Keratinocyte (primary cell): ENCODE data around the gene SRPK2. TPM values are rescaled to one million over a fixed set of nuclear protein-coding genes. Genes with fewer than 3 reads are reported as not detected.

Source experiments
- DNase-seq: peaks from one replicate; pipeline ENCODE4 v3.0.0-alpha.2; 2011; ENCODE audit warnings: low read depth, missing footprints, low spot score
- FAIRE-seq: peaks from 2 replicates; lab custom pipeline; 2011; peaks lifted over from hg19 to GRCh38; lab: Jason Lieb, UNC
- H2AFZ ChIP-seq: 2 replicates; pipeline ENCODE4 v1.6.0; 2012; ENCODE audit warnings: low read length, control low read depth, inconsistent platforms; ENCODE audit not compliant: control insufficient read depth
- H3K27ac ChIP-seq: 2 replicates; pipeline ENCODE4 v1.5.1; 2011; ENCODE audit warnings: low read length; ENCODE audit not compliant: control insufficient read depth, insufficient read depth
- H3K27me3 ChIP-seq: 3 replicates; pipeline ENCODE4 v1.6.0; 2011; ENCODE audit warnings: low read length; ENCODE audit not compliant: control insufficient read depth, insufficient read depth; ENCODE audit errors: extremely low read depth
- H3K36me3 ChIP-seq, 2 experiments: 2 replicates in 1 of 2; 3 replicates in 1 of 2; pipeline ENCODE4 v1.5.1; 2011; ENCODE audit warnings: low read length in 2 of 2, mild to moderate bottlenecking in 1 of 2; ENCODE audit not compliant: control insufficient read depth in 2 of 2, insufficient read depth in 2 of 2; ENCODE audit errors: extremely low read depth in 1 of 2
- H3K4me1 ChIP-seq: 3 replicates; pipeline ENCODE4 v1.5.1; 2011; ENCODE audit warnings: low read length; ENCODE audit not compliant: control insufficient read depth, insufficient read depth; ENCODE audit errors: extremely low read depth
- H3K4me2 ChIP-seq: 3 replicates; pipeline ENCODE4 v1.6.0; 2011; ENCODE audit warnings: low read depth, low read length; ENCODE audit not compliant: control insufficient read depth, insufficient read depth; ENCODE audit errors: extremely low read depth
- H3K4me3 ChIP-seq, 3 experiments: fragments of 200-600 bp in 1 of 3; sonication (generic) in 1 of 3; 2 replicates in 2 of 3; 3 replicates in 1 of 3; pipeline ENCODE4 v1.5.1; 2011 to 2016; ENCODE audit warnings: low read length in 3 of 3, mild to moderate bottlenecking in 3 of 3, control low read depth in 2 of 3, inconsistent platforms in 1 of 3, low read depth in 1 of 3, mixed read lengths in 1 of 3, mixed run types in 1 of 3, moderate library complexity in 1 of 3; ENCODE audit not compliant: control insufficient read depth in 2 of 3, insufficient read depth in 2 of 3; ENCODE audit errors: extremely low read depth in 1 of 3
- H3K79me2 ChIP-seq: 2 replicates; pipeline ENCODE4 v1.6.0; 2012; ENCODE audit warnings: low read length; ENCODE audit not compliant: control insufficient read depth, insufficient read depth
- H3K9ac ChIP-seq: 3 replicates; pipeline ENCODE4 v1.6.0; 2011; ENCODE audit warnings: low read length; ENCODE audit not compliant: control insufficient read depth, insufficient read depth; ENCODE audit errors: extremely low read depth
- H3K9me1 ChIP-seq: 3 replicates; pipeline ENCODE4 v1.6.0; 2011; ENCODE audit warnings: low read length; ENCODE audit not compliant: control insufficient read depth, insufficient read depth; ENCODE audit errors: extremely low read depth
- H3K9me3 ChIP-seq: 2 replicates; pipeline ENCODE4 v1.5.1; 2012; ENCODE audit warnings: low read depth, low read length; ENCODE audit not compliant: control insufficient read depth
- H4K20me1 ChIP-seq: 3 replicates; pipeline ENCODE4 v1.6.0; 2011; ENCODE audit warnings: low read length; ENCODE audit not compliant: control insufficient read depth, insufficient read depth; ENCODE audit errors: extremely low read depth
- EZH2 ChIP-seq: IDR thresholded peaks from one replicate; pipeline ENCODE4 v1.6.1; 2012; ENCODE audit warnings: inconsistent platforms, mild to moderate bottlenecking, low read length, moderate library complexity
- dilution Hi-C: fragments of 300-500 bp; cut with MboI; formaldehyde crosslinking; loops from one replicate; pipeline ENCODE4 v1.7.0; 2020; ENCODE audit warnings: low sequenced_read_pairs; ENCODE audit not compliant: extremely low pct_ligation_motif_present
- polyA plus RNA-seq, 5 experiments: library from polyadenylated mRNA; depleted of rRNA in 3 of 5; stranded (reverse) in 3 of 5; stranded (forward) in 1 of 5; unstranded in 1 of 5; fragments of >200 nt; gene quantifications; 1 replicate in 1 of 5; 2 replicates in 3 of 5; 3 replicates in 1 of 5; pipeline versions ENCODE4 v1.2.1 to v1.2.3, GENCODE V29; 2011 to 2012; ENCODE audit warnings: missing spikeins in 2 of 5, low read depth in 1 of 5, low replicate concordance in 1 of 5
- TF ChIP-seq, protein P1 (sequence below), 3 experiments: IDR thresholded peaks in 1 of 3; conservative IDR thresholded peaks in 1 of 3; optimal IDR thresholded peaks in 1 of 3; 2 replicates in 2 of 3; 3 replicates in 1 of 3; pipeline versions ENCODE3 to v1.5.1; 2011; ENCODE audit warnings: low read length in 3 of 3, mild to moderate bottlenecking in 3 of 3, moderate library complexity in 2 of 3, control low read depth in 1 of 3, inconsistent platforms in 1 of 3; ENCODE audit not compliant: insufficient read depth in 2 of 3; ENCODE audit errors: extremely low read depth in 1 of 3

The SRPK2 gene
- polyA plus RNA-seq, 1 donor (not counting 4 experiments of a cell fraction or from before 2014, with no cell fraction given), result 40.2 TPM

DNA sequence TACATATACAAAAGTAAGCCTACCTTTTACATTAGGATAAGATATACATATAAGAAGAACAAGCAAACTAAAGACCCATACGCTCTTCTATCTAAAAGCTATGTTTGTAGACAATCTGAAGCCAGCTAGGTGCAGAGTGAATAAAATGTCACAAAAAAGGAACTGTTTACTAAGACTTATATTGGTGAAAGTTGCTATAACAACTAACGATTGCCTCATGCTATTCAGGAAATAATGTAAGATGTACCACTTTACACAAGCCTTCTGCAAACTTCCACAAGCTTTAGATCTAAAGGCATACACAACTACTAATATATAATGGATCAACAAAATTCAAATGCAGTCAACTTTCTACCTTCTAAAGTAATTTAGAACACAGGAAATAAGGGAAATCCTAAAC lies 175.1 kb downstream of the SRPK2 start:
- Histone ChIP-seq H3K4me2 (no peak overlapping the region), H3K27me3 (no peaks in the 10 kb centered on the region), H3K27ac (no peak overlapping the region), H2AFZ (no peak overlapping the region), H3K9me1 (no peaks in the 10 kb centered on the region), H3K36me3 (peaks cover 0 to 1% of the 10 kb centered on the region in 2 experiments), H4K20me1 (no peaks in the 10 kb centered on the region), H3K4me3 (no peak overlapping the region), H3K4me1 (peaks cover 22% of the 10 kb centered on the region), H3K79me2 (peaks cover 82% of the 10 kb centered on the region), H3K9ac (no peak overlapping the region), H3K9me3 (peaks cover 2% of the 10 kb centered on the region)
- TF ChIP-seq EZH2, result no peak
- TF ChIP-seq, protein P1, sequence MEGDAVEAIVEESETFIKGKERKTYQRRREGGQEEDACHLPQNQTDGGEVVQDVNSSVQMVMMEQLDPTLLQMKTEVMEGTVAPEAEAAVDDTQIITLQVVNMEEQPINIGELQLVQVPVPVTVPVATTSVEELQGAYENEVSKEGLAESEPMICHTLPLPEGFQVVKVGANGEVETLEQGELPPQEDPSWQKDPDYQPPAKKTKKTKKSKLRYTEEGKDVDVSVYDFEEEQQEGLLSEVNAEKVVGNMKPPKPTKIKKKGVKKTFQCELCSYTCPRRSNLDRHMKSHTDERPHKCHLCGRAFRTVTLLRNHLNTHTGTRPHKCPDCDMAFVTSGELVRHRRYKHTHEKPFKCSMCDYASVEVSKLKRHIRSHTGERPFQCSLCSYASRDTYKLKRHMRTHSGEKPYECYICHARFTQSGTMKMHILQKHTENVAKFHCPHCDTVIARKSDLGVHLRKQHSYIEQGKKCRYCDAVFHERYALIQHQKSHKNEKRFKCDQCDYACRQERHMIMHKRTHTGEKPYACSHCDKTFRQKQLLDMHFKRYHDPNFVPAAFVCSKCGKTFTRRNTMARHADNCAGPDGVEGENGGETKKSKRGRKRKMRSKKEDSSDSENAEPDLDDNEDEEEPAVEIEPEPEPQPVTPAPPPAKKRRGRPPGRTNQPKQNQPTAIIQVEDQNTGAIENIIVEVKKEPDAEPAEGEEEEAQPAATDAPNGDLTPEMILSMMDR (optimal IDR thresholded peaks at IDR 0.05 in 1 of 3, IDR thresholded peaks at IDR 0.05 in 1 of 3, conservative IDR thresholded peaks at IDR 0.05 in 1 of 3; ENCODE audit: extremely low read depth in 1 of 3, insufficient read depth in 2 of 3, low read length in 3 of 3), result no peak
- DNase-seq (no peak), FAIRE-seq (no peak)
- dilution Hi-C loops, result no loop called here

- FAIRE-seq, result no peak
- H4K20me1 ChIP-seq, result no peaks in the 10 kb centered on the region
- H3K9me3 ChIP-seq, result peaks cover 2% of the 10 kb centered on the region
- H2AFZ ChIP-seq, result no peak overlapping the region
- TF ChIP-seq EZH2, result no peak
- TF ChIP-seq, protein P1 (optimal IDR thresholded peaks at IDR 0.05 in 1 of 3, IDR thresholded peaks at IDR 0.05 in 1 of 3, conservative IDR thresholded peaks at IDR 0.05 in 1 of 3; ENCODE audit: extremely low read depth in 1 of 3, insufficient read depth in 2 of 3, low read length in 3 of 3), result no peak
- H3K27ac ChIP-seq, result no peak overlapping the region
- peaks cover 8% of the 10 kb centered on the region for H3K4me1 ChIP-seq
- DNase-seq, result no peak
- H3K36me3 ChIP-seq, result peaks cover 0 to 1% of the 10 kb centered on the region in 2 experiments
- no peak overlapping the region for H3K9ac ChIP-seq
- peaks cover 89% of the 10 kb centered on the region for H3K79me2 ChIP-seq
- H3K27me3 ChIP-seq, result no peaks in the 10 kb centered on the region
- H3K4me3 ChIP-seq, result no peak overlapping the region
- no peak overlapping the region for H3K4me2 ChIP-seq
- no peaks in the 10 kb centered on the region for H3K9me1 ChIP-seq
- dilution Hi-C loops, result no loop called here
These were observed 176.5 kb downstream of the SRPK2 start for GRCh38 chr7:105212212-105212611.
